ENCODE results near the gene SELENON. TPM values are rescaled to one million over a fixed set of nuclear protein-coding genes. Genes with fewer than 3 reads are reported as not detected.

SELENON gene
- total and polyA plus RNA-seq, 2 experiments from 2014 or later: 111 to 123 TPM

DNA sequence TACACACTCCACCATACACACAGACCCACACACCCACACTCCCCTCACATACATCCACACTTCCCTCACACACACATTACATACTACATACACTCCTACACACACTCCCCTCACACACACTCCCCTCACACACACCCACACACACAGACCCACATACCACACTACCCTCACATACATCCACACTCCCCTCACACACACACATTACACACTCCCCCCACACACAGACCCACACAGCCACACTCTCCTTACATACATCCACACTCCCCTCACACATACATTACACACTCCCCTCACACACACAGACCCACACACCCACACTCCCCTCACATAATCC is 32.6 kb upstream of the SELENON start:
- Histone ChIP-seq H3K4me1 (ENCODE audit: low read depth) (peaks cover 39% of the 10 kb centered on the region), H3K36me3 (no peaks in the 10 kb centered on the region), H3K27me3 (no peaks in the 10 kb centered on the region), H3K9me3 (ENCODE audit: low read depth) (no peaks in the 10 kb centered on the region), H3K4me3 (no peak overlapping the region), H3K27ac (peak overlapping the region; percentile 65)
- TF ChIP-seq, protein P1, sequence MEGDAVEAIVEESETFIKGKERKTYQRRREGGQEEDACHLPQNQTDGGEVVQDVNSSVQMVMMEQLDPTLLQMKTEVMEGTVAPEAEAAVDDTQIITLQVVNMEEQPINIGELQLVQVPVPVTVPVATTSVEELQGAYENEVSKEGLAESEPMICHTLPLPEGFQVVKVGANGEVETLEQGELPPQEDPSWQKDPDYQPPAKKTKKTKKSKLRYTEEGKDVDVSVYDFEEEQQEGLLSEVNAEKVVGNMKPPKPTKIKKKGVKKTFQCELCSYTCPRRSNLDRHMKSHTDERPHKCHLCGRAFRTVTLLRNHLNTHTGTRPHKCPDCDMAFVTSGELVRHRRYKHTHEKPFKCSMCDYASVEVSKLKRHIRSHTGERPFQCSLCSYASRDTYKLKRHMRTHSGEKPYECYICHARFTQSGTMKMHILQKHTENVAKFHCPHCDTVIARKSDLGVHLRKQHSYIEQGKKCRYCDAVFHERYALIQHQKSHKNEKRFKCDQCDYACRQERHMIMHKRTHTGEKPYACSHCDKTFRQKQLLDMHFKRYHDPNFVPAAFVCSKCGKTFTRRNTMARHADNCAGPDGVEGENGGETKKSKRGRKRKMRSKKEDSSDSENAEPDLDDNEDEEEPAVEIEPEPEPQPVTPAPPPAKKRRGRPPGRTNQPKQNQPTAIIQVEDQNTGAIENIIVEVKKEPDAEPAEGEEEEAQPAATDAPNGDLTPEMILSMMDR (IDR thresholded peaks at IDR 0.05; ENCODE audit: low read depth, low read length): no peak
- DNase-seq (ENCODE audit: low read depth in 1 of 2, low spot score in 1 of 2): no peak

DNA sequence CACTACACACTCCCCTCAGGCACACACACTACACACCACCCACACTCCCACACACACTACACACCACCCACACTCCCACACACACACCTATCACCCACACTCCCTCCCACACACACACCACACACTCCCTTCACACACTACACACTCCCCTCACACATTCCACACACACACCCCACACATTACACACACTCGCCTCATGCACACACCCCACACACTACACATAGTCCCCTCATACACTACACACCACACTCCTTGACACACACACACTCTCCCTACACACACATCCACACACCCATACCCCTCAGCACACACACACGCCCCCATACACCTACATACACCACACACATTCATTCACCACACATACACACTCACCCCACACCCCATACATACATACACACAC is 31.0 kb upstream of the SELENON start:
- Histone ChIP-seq H3K27ac (peak overlapping the region; percentile 92), H3K36me3 (peaks cover 5% of the 10 kb centered on the region), H3K4me1 (ENCODE audit: low read depth) (peaks cover 51% of the 10 kb centered on the region), H3K9me3 (ENCODE audit: low read depth) (no peaks in the 10 kb centered on the region), H3K4me3 (no peak overlapping the region), H3K27me3 (no peaks in the 10 kb centered on the region)
- TF ChIP-seq, protein P1 (IDR thresholded peaks at IDR 0.05; ENCODE audit: low read depth, low read length): no peak
- DNase-seq (ENCODE audit: low read depth in 1 of 2, low spot score in 1 of 2): no peak

DNA sequence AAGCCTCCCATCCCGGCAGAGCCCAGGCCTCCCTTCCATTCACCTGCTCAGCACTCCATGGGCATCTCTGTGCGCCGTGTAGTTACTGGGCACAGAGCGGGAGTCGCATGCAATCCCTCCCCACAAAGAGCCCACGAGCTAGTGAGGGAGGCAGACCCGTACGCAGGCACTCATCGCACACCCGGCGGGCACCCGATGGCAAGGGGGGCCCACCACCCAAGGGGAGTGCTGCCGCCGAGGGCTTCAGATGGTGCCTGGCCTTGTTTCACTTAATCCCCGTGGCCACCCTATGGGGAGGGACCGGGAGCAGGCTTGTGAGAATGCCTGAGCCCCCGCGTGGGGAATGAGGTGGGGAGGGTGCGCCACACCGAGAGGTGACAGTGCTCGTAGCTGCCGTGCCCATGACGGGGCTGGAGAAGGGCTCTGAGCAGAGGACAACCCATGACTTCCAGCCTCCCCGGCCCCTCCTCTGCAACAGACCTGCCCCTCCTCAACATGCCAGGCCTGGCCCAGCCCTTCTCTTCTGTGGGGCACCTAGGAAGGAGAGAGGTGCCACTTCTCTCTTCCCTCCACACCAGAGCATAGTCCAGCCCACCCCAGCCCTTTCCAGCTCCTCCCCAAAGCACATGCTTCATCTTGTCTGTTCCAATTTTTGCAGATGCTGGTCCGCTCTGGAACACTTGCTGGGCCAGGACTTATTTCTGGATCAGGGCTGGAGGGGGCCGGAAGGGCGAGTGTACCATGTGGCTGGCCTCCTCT is 30.2 kb upstream of the SELENON start:
- Histone ChIP-seq H3K4me3 (no peak overlapping the region), H3K27me3 (no peaks in the 10 kb centered on the region), H3K9me3 (ENCODE audit: low read depth) (no peaks in the 10 kb centered on the region), H3K4me1 (ENCODE audit: low read depth) (peaks cover 57% of the 10 kb centered on the region), H3K27ac (peak overlapping the region; percentile 92), H3K36me3 (peaks cover 5% of the 10 kb centered on the region)
- TF ChIP-seq, protein P1 (IDR thresholded peaks at IDR 0.05; ENCODE audit: low read depth, low read length): no peak
- DNase-seq (ENCODE audit: low read depth in 1 of 2, low spot score in 1 of 2): no peak

GRCh38 chr1:25770541-25771220 is 29.3 kb upstream of the SELENON start:
- Histone ChIP-seq H3K4me3 (no peak overlapping the region), H3K27ac (peak overlapping the region; percentile 92), H3K36me3 (peaks cover 5% of the 10 kb centered on the region), H3K27me3 (no peaks in the 10 kb centered on the region), H3K4me1 (ENCODE audit: low read depth) (peaks cover 60% of the 10 kb centered on the region), H3K9me3 (ENCODE audit: low read depth) (no peaks in the 10 kb centered on the region)
- peak in 1 of 2 donors; percentile 54 for DNase-seq (ENCODE audit: low read depth in 1 of 2, low spot score in 1 of 2)
- TF ChIP-seq, protein P1 (IDR thresholded peaks at IDR 0.05; ENCODE audit: low read depth, low read length): no peak

DNA sequence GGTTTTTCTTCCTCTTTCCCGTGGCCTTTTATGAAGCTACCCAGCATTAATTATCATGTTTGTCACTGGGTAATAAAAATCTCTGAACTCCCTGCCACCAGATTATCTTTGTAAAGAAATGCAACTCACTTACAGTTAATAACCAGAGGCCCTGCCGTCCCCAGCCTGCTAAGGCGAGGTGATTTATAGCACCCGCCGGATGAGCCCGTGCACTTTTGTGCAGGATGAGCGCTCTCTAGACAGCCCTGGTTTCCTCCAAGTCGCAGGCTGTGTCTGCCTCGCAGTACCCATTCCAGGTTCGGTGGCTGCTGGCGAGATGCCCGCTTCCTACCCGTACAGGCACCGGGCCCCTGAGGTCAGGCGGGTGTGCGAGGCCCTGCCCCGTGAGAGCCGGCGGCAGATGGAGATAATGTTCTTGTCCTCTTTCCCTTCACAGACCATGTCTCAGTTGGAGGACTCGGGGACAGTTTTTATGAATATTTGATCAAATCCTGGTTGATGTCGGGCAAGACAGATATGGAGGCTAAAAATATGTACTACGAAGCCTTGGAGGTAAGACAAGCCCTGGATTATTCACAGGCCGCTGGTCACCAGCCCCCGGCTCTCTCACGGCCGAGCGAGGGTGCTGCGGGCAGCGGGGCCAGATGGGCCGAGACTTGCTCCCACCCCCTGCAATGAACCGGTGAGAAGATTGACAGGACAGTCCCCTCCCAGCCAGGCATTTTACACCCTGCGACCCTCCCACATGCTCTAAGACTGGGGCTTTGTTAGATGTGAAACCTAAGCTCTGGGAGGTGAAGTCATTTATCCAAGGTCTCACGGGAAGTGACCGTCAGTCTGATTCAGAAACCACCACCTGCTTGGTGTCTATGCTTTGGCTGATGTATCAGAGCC is 28.5 kb upstream of the SELENON start:
- peaks cover 60% of the 10 kb centered on the region for H3K4me1 ChIP-seq (ENCODE audit: low read depth)

More for the DNA sequence above, 28.5 kb upstream of the SELENON start:
- no peaks in the 10 kb centered on the region for H3K27me3 ChIP-seq
- TF ChIP-seq, protein P1 (IDR thresholded peaks at IDR 0.05; ENCODE audit: low read depth, low read length): no peak
- H3K9me3 ChIP-seq (ENCODE audit: low read depth): no peaks in the 10 kb centered on the region
- H3K36me3 ChIP-seq: peaks cover 5% of the 10 kb centered on the region
- peak overlapping the region; percentile 92 for H3K27ac ChIP-seq
- no peak overlapping the region for H3K4me3 ChIP-seq
- peak in 1 of 2 donors; percentile 41 for DNase-seq (ENCODE audit: low read depth in 1 of 2, low spot score in 1 of 2)

Data from cardiac muscle cell (in vitro differentiated cells and primary cell).